HG02884 (cell line): ENCODE data around the gene ZNF423.

Experiments
- ATAC-seq: cut with Tn5 transposase; IDR thresholded peaks from one replicate; pipeline ENCODE4 v1.9.1; 2021; ENCODE audit warnings: mild to moderate bottlenecking, moderate library complexity; ENCODE audit not compliant: unreplicated experiment

The ZNF423 gene

DNA sequence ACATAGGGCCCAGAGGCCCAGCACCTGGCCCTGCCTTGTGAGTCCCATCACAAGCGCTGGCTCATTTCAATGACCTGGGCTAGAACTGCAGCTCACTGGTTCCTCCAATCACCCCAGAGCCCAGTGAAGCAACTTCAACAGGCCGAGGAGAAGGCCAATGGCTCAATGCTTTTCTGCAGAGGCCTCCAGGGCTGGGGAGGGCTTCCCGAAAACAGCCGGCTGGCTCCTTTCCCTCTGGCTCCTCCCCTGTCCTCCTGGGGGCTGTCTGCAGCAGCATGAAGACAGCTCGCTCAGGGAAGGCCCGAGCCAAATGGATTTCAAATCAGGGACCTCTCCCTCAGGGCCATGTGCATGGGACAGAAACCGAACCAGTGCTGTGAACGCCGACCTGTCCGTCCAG lies 121.6 kb downstream of the ZNF423 start:
- no peak for ATAC-seq

DNA sequence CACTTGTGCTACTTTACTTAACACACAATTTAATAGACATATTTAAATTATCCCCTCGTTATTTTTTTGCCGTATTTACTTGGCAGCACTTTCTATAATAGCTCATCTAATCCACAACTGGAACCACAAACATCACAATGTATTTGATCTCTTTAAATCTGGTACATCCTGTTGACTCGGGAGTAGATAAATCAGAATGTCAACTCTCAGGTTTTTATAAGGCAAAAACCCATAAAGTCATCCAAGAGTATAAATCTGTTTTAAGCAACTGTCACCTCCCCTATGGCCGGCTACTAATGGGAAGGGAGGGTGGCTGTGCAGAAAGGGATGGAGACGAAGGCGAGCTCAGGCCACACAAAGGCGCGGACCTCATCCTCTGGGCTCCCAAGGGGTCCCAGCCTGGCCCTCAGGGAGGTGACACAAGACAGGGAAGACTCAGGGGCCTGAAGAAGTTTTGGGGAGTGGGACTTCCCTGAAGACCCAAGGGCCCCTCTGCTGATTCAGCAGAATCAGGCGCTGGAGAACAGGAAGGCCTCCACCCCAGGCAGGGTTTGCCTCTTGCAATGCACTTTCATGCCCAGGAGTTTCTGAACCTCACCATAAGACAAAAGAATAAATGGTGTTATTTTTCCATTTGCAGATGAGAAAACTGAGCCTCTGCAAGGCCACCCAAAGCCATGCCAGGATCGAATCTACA lies 122.5 kb downstream of the ZNF423 start:
- no peak for ATAC-seq

DNA sequence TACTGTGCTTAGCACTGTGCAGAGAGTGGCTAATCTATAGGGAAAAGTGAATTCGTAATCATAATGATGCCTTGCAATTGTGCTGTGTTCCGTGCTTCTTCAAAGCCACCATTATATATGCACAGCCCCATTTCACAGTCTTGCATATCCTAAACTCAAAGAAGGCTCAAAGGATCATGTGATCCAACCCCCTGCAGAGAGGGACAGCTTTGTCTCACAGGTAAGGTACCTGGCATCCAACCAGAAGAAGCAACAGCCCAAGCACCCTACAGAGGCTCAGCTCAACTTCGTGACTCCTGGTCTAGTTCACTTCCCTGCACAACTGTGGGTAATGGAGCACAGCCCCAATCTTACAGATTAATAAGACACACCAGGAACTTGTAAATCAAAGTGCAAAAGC lies 124.0 kb downstream of the ZNF423 start:
- ATAC-seq, result no peak

DNA sequence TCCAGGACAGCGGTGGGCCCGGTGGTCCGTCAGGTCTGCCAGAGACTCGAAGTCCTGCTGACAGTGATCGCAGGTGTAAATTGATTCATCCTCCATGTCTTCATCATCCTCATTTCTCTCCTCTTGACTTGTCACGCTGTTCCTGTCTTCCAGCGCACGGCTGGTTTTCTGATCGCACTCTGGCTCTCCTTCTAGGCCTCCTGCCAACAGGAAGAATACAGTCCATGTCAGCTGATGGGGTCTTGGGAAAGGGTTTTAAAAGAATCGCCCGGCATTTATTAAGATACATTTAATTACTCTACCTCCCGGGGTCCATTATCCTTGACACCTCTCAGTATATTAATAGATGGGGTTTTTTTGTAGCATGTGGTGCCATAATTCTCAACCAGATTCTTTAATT lies 125.1 kb downstream of the ZNF423 start:
- ATAC-seq, result no peak

DNA sequence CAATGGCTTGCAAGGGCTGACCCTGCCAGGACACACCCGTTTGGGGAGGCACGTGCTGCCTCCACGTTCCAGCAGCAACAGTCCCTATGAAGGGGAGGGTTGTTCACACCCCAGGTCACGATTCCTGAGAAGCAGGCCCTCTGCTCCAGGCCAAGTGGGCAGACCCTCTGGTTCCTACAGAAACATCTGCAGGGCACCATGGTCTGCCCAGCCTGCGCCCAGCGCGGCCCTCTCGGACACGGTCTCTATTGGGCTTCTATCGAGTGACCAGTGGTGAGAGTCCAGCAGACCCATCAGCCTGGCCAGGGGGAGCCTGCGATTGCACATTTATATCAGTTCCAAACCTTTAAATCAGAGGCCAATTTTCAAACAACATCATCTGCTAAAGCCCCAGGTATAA lies 128.3 kb downstream of the ZNF423 start:
- no peak for ATAC-seq

DNA sequence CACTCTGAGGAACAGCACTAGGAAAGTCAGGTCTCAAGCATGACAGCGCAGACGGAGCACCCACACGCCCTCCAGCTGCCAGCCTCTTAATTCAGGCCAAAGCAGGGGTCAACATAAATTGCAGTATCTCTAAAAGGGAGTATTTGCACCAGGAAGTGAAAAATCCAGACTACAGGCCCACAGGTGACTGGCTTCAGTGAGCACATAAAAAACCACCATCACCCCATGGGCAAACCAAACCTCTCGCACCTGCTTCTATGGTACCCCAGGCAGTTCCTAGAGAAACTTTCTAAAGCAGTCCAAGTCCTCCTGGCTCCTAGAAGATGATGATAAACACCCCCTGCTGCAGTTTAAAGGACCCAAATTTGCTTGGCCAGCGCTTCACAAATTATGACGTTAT lies 129.8 kb downstream of the ZNF423 start:
- no peak for ATAC-seq

DNA sequence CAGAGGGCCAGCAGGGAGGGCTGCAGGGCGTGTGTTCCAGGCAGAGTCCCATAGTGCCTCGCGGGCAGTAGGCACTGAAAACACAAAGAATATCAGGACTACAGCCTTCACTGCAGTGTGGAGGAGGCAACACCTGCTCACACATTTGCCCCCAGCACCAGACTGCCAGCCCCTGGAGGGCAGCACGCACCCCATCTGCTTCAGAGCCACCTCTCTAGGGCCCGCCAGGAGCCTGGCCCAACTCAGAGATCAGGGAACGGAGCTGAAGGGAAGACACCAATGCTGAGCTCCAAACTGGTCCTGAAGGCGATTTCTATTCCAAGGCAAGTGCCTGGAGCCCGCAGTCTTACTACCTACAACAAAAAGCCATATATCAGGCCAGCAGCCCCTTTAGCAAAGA lies 130.3 kb downstream of the ZNF423 start:
- ATAC-seq, result no peak

DNA sequence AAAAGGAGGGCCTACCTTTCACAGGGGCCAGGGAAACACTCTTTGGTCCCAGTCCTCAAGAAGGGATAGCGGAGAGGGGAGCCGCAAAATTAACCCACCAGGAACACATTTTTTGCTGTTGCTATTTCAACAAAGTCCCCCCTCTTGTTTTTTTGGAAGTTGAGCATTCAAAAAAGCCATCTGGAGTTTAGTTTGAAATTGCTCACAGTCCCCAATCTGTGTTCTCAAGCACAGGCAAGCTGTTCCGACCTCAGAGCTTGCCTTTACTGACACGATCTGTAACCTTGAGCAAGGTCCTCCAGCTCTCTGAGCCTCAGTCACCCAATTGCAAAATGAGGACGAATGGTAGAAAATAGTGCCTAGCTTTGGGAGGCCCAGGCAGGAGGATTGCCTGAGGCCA lies 131.1 kb downstream of the ZNF423 start:
- ATAC-seq, result no peak

DNA sequence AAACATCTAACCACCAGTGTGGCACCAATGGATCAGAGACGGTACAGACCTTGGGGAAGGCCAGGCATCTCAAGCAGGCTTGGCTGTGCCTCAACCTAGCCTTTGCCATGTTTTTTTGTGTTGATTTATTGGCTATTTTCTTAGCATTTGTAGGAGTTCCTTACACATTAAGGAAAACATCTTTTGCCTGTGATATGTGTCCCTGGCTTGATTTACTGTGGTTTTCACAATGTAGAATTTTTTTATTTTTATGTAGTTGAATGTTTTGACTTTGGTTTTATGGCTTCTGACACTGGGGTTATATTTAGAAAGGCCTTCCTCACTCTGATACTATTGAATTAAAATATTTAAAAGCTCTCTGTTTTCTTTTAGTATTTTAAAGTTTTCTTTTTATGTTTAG lies 132.6 kb downstream of the ZNF423 start:
- no peak for ATAC-seq

DNA sequence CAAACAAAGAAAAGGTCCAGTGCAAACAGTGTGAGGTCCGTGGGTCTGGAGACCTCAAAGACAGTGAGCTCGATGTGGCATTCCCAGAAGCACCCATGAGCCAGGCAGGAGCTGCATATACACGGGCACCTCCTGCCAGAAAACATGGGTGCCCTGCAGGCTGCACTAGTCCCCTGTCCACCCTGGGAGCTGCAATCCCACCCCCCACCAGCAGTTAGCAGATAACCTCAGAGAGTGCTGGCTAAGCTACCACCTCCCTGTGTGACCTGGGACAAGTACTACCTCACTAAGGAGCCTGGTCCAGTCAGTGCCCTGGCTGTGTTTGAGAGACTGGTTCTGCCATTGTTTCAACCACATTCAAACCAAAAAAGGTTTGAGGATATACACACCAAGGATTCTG lies 135.7 kb downstream of the ZNF423 start:
- no peak for ATAC-seq

DNA sequence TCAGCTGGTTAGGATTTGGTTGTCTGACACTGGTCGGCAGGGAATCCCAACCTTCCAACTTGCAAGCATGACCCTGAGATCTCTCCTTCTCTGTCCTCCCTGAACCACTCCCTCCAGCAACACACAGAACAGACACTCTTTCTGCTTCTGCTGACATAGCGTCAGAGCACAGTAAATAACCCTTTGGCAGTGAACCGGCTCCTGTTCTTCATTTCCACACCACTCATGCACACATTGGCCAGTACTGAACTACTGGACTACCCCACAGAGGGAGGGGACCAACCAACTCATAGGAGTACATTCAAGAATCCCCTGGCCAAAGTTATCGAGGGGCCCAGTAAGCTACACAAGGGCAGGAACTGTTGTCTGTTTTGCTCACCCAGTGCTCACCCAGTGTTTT lies 138.2 kb downstream of the ZNF423 start:
- no peak for ATAC-seq

DNA sequence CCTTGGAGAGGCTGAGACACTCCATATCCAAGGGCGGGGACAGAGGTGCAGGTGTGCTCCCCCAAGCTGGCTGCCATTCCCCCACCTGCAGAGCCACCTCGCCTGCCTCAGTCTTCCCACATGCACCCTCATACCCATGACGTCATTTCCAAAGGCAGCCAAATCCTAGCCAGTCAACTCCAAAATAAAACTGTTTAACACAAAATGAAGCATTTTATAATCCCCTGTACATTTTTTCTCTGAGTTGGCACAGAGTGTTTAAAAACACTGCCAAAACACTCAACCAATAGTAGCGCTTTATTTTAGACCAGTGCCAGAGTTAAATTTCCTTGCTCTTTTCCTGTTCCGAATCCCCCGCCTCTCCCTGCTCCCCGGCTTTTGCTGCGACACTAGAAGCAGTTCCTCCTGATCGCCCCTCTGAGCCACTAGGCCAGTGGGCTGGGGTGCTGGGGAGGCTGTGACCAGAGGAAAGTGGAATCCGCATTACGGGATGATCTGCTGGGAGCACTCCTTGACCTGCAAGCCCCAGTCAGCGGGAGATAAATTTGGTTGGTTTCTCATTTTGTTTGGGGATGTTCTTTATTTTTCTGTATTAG lies 139.5 kb downstream of the ZNF423 start:
- ATAC-seq, result no peak

DNA sequence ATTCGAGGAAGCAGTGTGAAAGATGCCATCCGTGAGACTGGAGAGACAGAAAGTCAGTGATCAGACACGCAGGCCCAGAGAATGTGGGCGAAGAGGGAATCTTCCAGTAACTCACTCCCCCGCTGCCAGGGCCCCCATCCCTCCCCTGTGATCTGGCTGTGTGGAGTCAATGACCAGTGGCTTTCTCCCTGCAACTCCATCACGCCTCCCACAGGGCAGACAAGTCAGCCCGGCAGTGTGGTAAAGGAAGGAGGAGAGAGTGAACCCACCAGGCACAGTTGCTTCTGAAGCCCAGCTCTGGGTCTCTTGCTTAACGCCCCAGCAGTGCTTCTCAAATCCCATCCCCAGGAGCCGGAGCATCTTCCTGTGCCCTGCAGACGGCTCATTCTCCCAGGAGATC lies 142.1 kb downstream of the ZNF423 start:
- no peak for ATAC-seq

DNA sequence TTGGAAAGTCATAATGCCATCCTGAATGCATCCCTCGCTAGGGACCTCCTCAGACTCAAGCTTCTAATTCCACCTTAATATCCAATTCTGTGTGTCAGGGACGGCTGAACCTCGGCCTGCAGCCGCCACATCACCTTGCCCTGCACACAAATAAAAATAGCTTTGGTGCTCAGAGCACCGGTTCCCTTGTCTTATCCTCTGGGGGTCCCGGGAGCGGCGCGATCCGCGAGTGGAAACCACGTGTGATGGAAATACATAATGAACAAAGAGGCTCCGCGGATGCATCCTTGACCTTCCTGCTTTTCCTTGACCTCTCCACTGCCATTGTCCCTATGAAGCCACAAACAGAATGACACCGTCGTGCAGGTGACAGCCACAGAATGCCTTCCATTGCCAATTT lies 143.4 kb downstream of the ZNF423 start:
- ATAC-seq, result no peak

DNA sequence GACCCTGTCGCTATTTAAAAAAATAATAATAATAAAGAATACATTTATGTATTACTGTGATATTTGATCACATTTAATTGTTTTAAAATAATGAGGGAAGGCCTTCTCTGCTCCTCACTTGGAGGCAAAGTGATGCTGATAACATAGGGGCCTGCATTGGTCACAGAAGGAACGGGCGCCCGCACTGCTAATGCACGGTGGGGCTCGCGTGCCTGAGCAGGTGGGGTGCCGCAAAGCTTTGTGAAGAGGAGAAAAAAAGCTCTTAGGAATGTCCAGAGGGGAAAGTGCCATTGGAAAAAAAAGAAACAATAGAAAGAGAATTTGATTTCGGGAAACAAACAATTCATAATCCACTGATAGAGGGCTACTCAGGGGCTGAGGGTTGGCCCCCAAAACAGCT lies 143.8 kb downstream of the ZNF423 start:
- ATAC-seq, result no peak

DNA sequence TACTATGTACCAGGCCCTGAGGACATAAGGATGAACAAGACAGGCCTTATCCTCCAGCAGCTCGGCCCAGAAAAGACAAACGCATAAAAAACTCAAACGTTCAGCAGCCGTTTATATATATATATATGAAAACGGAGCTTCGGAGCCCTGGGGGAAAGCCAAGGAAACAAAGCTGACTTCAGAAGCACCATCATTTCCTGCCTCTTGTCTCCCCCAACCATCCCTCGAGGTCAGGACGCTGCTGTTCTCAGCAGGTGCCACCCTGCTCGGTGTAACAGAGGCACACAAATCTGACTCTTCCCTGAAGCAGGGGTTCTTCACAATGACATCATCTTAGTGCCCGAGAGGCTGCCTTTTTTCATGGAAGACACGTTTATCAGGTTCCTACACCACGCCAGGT lies 146.9 kb downstream of the ZNF423 start:
- ATAC-seq, result no peak

DNA sequence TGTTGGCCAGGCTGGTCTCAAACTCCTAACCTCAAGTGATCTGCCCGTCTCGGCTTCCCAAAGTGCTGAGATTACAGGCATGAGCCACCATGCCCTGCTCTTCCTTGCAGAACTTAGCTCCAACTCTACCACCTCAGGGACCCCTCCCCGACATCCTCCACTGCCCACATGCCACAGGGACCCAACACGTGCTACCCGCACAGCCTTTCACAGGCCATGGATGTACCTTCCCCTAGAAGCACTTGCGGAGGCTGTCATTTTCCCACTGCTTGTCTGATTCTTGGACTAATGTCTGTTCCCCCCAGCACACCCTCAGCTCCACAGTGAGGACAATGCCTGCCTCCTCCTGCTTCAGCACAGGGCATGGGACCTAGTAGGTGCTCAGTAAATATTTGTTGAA lies 147.4 kb downstream of the ZNF423 start:
- no peak for ATAC-seq

DNA sequence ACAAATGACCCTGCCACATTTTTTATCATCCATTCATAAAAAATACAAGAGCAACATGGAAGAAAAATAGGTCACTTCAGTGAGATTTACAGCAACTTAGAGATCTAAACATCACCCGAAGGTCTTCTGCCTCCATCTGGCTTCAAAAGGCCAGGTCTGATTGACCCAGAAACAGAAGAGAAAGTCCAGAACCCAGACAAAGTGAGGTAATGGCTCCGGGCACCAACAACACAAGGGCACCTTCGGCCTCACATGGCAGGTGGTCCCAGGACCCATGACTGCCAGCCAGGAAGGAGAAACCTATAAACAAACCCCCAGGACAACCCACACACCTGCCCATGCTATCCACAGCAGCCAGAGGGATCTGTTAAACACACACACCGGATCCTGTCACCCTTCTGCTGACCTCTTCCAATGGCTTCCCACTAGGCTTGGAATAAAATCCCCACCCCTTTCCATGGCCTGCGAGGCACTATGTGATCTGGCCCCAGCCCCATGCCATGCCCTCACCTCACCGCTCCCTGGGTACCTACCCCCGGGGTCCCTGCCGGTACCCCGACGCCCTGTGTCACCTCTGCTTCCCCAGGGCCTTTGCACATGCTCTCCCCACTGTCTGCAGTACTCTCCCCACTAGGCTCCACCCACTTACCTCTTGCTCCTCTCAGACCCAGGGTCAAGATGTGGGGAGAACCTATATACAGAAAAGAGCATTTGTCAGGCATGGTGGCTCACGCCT lies 149.1 kb downstream of the ZNF423 start:
- ATAC-seq, result no peak

DNA sequence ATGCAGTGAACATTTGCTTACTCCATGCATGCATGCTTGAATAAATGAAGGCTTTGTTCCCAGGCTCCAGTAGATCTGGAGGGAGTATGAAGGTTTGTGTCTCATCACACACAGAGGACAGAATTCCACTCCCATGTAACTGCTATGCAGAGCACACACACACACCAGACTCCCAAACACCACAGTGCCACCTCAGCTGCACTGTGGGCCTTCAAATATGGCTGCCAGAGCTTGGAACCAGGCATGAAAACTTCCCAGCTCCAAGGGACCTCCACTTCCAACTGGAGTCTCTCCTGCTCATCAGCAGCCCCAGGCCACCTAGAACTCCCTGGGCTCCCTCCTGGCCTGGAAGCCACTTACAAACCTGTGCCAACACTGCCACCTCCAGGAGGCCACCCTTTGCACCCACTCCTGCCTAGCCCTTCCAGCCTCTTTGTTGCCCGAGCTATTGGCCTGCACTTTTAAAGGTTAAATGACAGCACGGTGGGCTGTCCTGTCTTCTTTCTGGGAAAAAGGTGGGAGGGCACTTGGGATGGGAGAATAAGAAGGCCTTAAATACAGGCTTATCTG lies 151.2 kb downstream of the ZNF423 start:
- ATAC-seq, result no peak

DNA sequence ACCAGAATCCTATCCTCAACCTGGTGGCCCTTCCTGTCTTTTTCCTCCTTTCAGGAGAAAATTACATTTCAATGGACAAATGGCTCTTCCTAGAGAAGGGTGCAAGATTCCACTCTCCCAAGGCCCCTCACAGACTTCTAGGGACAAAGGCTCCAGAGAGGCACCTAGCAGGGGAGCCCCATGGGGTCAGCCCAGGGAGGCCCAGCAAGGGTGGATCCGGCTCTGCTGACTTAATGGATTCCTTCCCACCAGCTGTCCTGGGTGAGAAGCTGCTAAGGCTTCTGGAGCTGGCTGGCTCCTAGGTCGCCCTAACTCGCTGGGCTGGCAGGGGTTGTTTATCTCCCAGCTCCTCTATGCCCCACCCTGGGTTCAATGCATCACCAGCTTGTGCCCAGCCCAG lies 152.4 kb downstream of the ZNF423 start:
- ATAC-seq, result no peak

DNA sequence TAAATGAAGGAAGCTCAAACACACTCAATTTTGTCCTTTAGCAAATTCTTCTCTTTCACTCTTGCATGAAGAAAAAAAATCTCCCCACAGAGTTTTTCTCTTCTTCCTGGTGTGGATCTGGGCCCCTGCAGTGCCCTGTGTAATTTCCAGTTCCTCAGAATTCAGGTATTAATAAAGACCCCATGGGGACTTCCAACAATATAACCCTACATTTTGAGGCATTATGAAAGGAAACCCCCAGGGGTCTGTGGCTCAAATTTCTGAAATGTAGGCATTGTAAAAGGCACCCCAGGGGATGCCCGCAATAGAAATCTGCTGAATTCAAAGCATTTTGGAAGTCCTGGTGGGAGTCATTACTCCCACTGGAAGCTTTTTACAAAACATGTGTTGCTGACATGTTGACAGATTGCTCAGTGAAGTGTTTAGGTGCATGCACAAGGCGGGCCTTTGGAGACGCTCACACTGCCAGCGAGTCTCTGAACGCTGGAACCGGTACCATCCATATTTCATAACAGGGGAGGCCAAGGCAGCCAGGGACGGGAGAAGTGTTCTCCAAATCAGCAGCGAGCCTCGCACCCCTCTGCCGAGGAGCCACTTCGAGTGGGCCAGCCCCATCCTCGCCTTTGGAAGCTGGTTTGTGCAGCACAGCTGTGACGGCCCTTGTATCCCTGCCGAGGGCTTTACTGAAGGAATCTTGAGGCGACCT lies 154.0 kb downstream of the ZNF423 start:
- no peak for ATAC-seq
